B cell (primary cell): Measurements from ENCODE around the gene SSBP2. TPM values are rescaled to one million over a fixed set of nuclear protein-coding genes. Genes with fewer than 3 reads are reported as not detected.
A peak's percentile ranks its signal among the peaks of the same experiment; 100 is the strongest.

Source experiments
- ATAC-seq: fragments of 200-7000 bp; cut with Tn5 transposase; one replicate; pipeline ENCODE4 v1.10.0; 2021; ENCODE audit warnings: low read depth, mild to moderate bottlenecking, moderate number of reproducible peaks, moderate library complexity
- CTCF ChIA-PET: fragments of 350-600 bp; sonication (Branson Sonifier 250); formaldehyde crosslinking; loops from one replicate; lab custom pipeline; 2021; ENCODE audit warnings: antibody characterized with exemption, inconsistent platforms; lab: Charles Lee
- POLR2A ChIA-PET: fragments of 350-600 bp; sonication (Branson Sonifier 250); formaldehyde crosslinking; loops from one replicate; lab custom pipeline; 2021; ENCODE audit warnings: antibody characterized with exemption; lab: Charles Lee
- DNase-seq: peaks from one replicate; pipeline ENCODE4 v3.0.0; 2013
- H2AFZ ChIP-seq: 2 replicates; pipeline ENCODE4 v1.6.1; 2012; ENCODE audit warnings: mild to moderate bottlenecking, low read depth, low read length; ENCODE audit not compliant: insufficient read depth, poor library complexity, severe bottlenecking
- H3K27ac ChIP-seq, 2 donors: 1 replicate in 1 of 2; 2 replicates in 1 of 2; pipeline ENCODE4 v1.5.1; 2012 to 2013; ENCODE audit warnings: low read length in 2 of 2, mild to moderate bottlenecking in 2 of 2, moderate library complexity in 1 of 2
- H3K27me3 ChIP-seq, 4 experiments: fragments of 200-600 bp in 1 of 4; sonication (generic) in 1 of 4; replicated peaks in 1 of 4; 1 replicate in 2 of 4; 2 replicates in 2 of 4; pipeline versions ENCODE4 v1.6.1 to v1.7.0; 2013 to 2016; ENCODE audit warnings: low read length in 3 of 4, mild to moderate bottlenecking in 2 of 4, mixed read lengths in 1 of 4, moderate library complexity in 1 of 4; ENCODE audit not compliant: insufficient read depth in 4 of 4, control insufficient read depth in 3 of 4; ENCODE audit errors: control extremely low read depth in 1 of 4
- H3K36me3 ChIP-seq, 2 experiments: replicated peaks in 1 of 2; 1 replicate in 1 of 2; 2 replicates in 1 of 2; pipeline versions ENCODE4 v1.6.1 to v1.7.1; 2013; ENCODE audit warnings: low read length in 1 of 2; ENCODE audit not compliant: insufficient read depth in 2 of 2, control insufficient read depth in 1 of 2; ENCODE audit errors: control extremely low read depth in 1 of 2, extremely low read depth in 1 of 2
- H3K4me1 ChIP-seq, 2 donors: fragments of 200-600 bp in 1 of 2; sonication (generic) in 1 of 2; 1 replicate in 1 of 2; 2 replicates in 1 of 2; pipeline versions ENCODE4 v1.5.1 to v1.6.1; 2013 to 2017; ENCODE audit warnings: low read length in 2 of 2; ENCODE audit not compliant: control insufficient read depth in 2 of 2, insufficient read depth in 2 of 2
- H3K4me2 ChIP-seq: replicated peaks from 2 replicates; pipeline ENCODE3; 2012; ENCODE audit warnings: mild to moderate bottlenecking, low read depth, low read length; ENCODE audit not compliant: poor library complexity, severe bottlenecking
- H3K4me3 ChIP-seq, 5 experiments: fragments of 200-600 bp in 1 of 5; sonication (generic) in 1 of 5; 1 replicate in 3 of 5; 2 replicates in 2 of 5; pipeline versions ENCODE4 v1.5.1 to v1.7.0; 2011 to 2016; ENCODE audit warnings: low read length in 4 of 5, mild to moderate bottlenecking in 4 of 5, low read depth in 2 of 5, control low read depth in 1 of 5, moderate library complexity in 1 of 5; ENCODE audit not compliant: insufficient read depth in 1 of 5; ENCODE audit errors: control extremely low read depth in 1 of 5, extremely low read depth in 1 of 5
- H3K79me2 ChIP-seq: fragments of 200-600 bp; sonication (generic); one replicate; pipeline ENCODE4 v1.6.0; 2016; ENCODE audit warnings: low read length; ENCODE audit not compliant: control insufficient read depth, insufficient read depth
- H3K9ac ChIP-seq: fragments of 200-600 bp; sonication (generic); 2 replicates; pipeline ENCODE4 v1.6.1; 2017; ENCODE audit warnings: mild to moderate bottlenecking, low read length, moderate library complexity
- H3K9me3 ChIP-seq, 3 donors: one replicate each; pipeline versions ENCODE4 v1.6.1 to v1.7.1; 2013; ENCODE audit warnings: low read length in 2 of 3; ENCODE audit not compliant: control insufficient read depth in 2 of 3, insufficient read depth in 1 of 3; ENCODE audit errors: control extremely low read depth in 1 of 3
- H4K20me1 ChIP-seq: 2 replicates; pipeline ENCODE4 v1.6.0; 2012; ENCODE audit warnings: mild to moderate bottlenecking, low read length; ENCODE audit not compliant: insufficient read depth, control insufficient read depth, poor library complexity, severe bottlenecking
- H3K27ac Mint-ChIP-seq: one replicate; pipeline ENCODE4 v1.8.0; 2021; ENCODE audit warnings: mixed read lengths
- H3K27me3 Mint-ChIP-seq: one replicate; pipeline ENCODE4 v1.8.0; 2021; ENCODE audit warnings: mixed read lengths
- H3K4me1 Mint-ChIP-seq: one replicate; pipeline ENCODE4 v1.8.0; 2021; ENCODE audit warnings: mixed read lengths
- H3K4me3 Mint-ChIP-seq: one replicate; pipeline ENCODE4 v1.8.0; 2021; ENCODE audit warnings: mixed read lengths
- H3K9me3 Mint-ChIP-seq: one replicate; pipeline ENCODE4 v1.8.0; 2022; ENCODE audit warnings: mixed read lengths; ENCODE audit not compliant: insufficient read depth
- CTCF ChIP-seq: fragments of 200-600 bp; IDR thresholded peaks from one replicate; pipeline ENCODE4 v1.8.0; 2022; ENCODE audit warnings: antibody characterized with exemption, mild to moderate bottlenecking
- EZH2 ChIP-seq: IDR thresholded peaks from 2 replicates; pipeline ENCODE4 v1.6.1; 2012; ENCODE audit warnings: borderline replicate concordance, low read depth, mild to moderate bottlenecking, moderate library complexity, low read length; ENCODE audit not compliant: insufficient read depth, poor library complexity, severe bottlenecking
- WGBS: methylation state at CpG from one replicate; pipeline ENCODE4 v1.1.5; 2013; ENCODE audit warnings: missing lambda C conversion rate; ENCODE audit not compliant: insufficient coverage; 5-methylcytosine and 5-hydroxymethylcytosine counted together
- intact Hi-C: fragments of 100-400 bp; cut with micrococcal nuclease; formaldehyde crosslinking; loops from one replicate; pipeline ENCODE4 v1.10.0; 2022
- polyA plus RNA-seq: library from polyadenylated mRNA; depleted of rRNA; stranded (reverse); fragments of >200 nt; gene quantifications from 2 replicates; pipeline ENCODE4 v1.2.3, GENCODE V29; 2012
- total RNA-seq, 2 donors: library from RNA; stranded (reverse); fragments of 120-200 nt in 1 of 2; gene quantifications; 1 replicate in 1 of 2; 2 replicates in 1 of 2; pipeline versions ENCODE4 v1.2.3 to v1.2.4, GENCODE V29; 2013 to 2022

Gene SSBP2
- total and polyA plus RNA-seq, 2 donors (not counting 1 experiment from before 2014, with no cell fraction given) = 40.9 to 49.6 TPM

DNA sequence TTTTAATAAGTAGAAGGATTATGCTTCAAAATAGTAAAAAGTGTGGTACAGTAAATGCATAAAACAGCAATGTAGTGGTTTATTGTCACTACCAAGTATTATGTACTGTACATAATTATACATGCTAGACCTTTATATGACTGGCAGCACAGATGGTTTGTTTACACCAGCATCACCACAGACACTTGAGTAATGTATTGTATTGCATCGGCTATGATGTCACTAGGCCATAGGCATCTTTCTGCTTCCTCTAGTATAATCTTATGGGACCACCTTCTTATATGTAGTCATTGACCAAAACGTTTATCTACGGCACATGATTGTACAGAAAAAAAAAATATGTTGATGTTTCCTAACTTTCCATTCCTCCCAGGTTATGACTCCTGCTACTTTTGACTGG lies 31.9 kb upstream of the SSBP2 start:
- Histone ChIP-seq H3K4me1 (peaks cover 13 to 17% of the 10 kb centered on the region in 2 donors), H2AFZ (no peak overlapping the region), H3K4me2 (no peak overlapping the region), H3K9ac (no peak overlapping the region), H4K20me1 (no peaks in the 10 kb centered on the region), H3K27me3 (no peaks in the 10 kb centered on the region), H3K4me3 (no peak overlapping the region), H3K27ac (no peak overlapping the region), H3K9me3 (no peaks in the 10 kb centered on the region), H3K36me3 (no peaks in the 10 kb centered on the region), H3K79me2 (no peaks in the 10 kb centered on the region)
- no peak for DNase-seq
- CTCF ChIA-PET = interaction anchor here (0.7 kb wide), 1 partner anchor 15 kb away, joined by 3 read pairs; no protein-coding TSS in a partner anchor
- no peak for ATAC-seq
- no peaks in the 10 kb centered on the region for H3K9me3 Mint-ChIP-seq
- TF ChIP-seq CTCF (no peak), EZH2 (no peak)
- POLR2A ChIA-PET = no interaction called here
- H3K27ac Mint-ChIP-seq = no peak overlapping the region
- intact Hi-C loops = no loop called here
- H3K27me3 Mint-ChIP-seq = no peaks in the 10 kb centered on the region
- H3K4me3 Mint-ChIP-seq = no peak overlapping the region
- no CpG with 5 or more reads among the region's 3 CpGs for WGBS
- H3K4me1 Mint-ChIP-seq = peaks cover 18% of the 10 kb centered on the region

- H3K9ac ChIP-seq = peak overlapping the region; percentile 68
- intact Hi-C loops = loop anchor here (1.0 to 2.0 kb wide), 2 partner anchors 29 to 193 kb away; partner anchors contain the start of genes ATG10 and SSBP2
Measured at GRCh38 chr5:81779916-81780266, 29.0 kb upstream of the SSBP2 start.

More at GRCh38 chr5:81779916-81780266, 29.0 kb upstream of the SSBP2 start:
- no peaks in the 10 kb centered on the region for H3K27me3 ChIP-seq
- H3K4me3 ChIP-seq = peak overlapping the region in 1 of 5 experiments; percentile 75
- H3K4me1 ChIP-seq = peaks cover 13 to 17% of the 10 kb centered on the region in 2 donors
- no peaks in the 10 kb centered on the region for H3K79me2 ChIP-seq
- POLR2A ChIA-PET = interaction anchor here (0.6 to 1.8 kb wide), 3 partner anchors 29 to 72 kb away, joined by 3 to 8 read pairs (median 5); partner anchors contain the start of gene SSBP2
- no peak for DNase-seq
- CTCF ChIA-PET = interaction anchor here (0.8 to 1.9 kb wide), 3 partner anchors 16 to 273 kb away, joined by 3 to 6 read pairs (median 4); no protein-coding TSS in a partner anchor
- no peaks in the 10 kb centered on the region for H3K36me3 ChIP-seq
- Mint-ChIP-seq H3K4me3 (peak overlapping the region; percentile 86), H3K27me3 (no peaks in the 10 kb centered on the region), H3K4me1 (peaks cover 21% of the 10 kb centered on the region), H3K27ac (peak overlapping the region; percentile 94), H3K9me3 (no peaks in the 10 kb centered on the region)
- no peak for ATAC-seq
- no peaks in the 10 kb centered on the region for H4K20me1 ChIP-seq
- no peak for TF ChIP-seq CTCF
- TF ChIP-seq EZH2 = no peak
- H2AFZ ChIP-seq = peak overlapping the region; percentile 97
- H3K4me2 ChIP-seq = peak overlapping the region; percentile 79
- H3K27ac ChIP-seq = peak overlapping the region in 1 of 2 donors; percentile 86
- H3K9me3 ChIP-seq = no peaks in the 10 kb centered on the region
- WGBS = 87% methylated on average over 3 of the region's 4 CpGs
